ENCODE data around the gene MBNL1.
"Not testable (repeated sequence)": the region's sequence is repeated elsewhere in the genome, so short reads cannot be mapped to it uniquely, and the experiment has no call there.

MBNL1 gene

DNA sequence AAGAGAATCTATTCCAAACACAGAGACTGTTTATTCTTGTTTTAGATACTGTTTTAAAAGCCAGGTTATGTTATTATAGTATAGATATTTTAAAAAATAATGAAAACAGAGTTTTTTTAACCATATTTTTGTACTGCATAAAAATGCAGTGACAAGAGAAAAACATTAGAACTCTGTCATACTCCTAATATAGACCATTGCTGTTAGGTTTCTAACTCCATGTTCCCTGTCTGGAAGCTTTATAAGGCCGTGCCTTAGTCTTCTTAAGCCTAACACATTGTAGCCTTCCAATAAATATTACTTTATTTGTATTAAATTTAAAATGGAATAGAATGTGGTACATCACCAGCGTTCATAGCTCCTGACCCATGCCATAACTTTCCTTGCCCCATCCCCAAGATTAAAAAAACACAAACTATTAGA lies 53.2 kb downstream of the MBNL1 start:
- no peak for DNase-seq

DNA sequence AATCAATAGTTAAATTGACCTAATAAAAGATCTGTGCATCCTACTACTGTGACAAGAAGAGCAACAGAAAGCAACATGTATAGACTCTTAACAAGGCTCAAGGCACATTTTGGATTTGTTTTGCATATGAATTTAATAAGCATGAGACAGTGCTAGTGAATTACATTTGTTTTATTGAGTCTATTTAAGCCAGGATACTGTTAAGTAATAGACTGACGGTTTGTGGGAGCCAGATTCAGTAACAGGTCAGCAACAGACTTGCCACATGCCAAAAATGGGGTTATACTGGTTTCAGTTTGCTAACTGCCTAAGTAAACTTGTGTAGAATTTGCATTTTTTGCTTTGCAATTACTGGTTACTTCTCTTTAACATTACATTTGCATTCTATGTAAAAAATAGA lies 54.0 kb downstream of the MBNL1 start:
- no peak for DNase-seq

DNA sequence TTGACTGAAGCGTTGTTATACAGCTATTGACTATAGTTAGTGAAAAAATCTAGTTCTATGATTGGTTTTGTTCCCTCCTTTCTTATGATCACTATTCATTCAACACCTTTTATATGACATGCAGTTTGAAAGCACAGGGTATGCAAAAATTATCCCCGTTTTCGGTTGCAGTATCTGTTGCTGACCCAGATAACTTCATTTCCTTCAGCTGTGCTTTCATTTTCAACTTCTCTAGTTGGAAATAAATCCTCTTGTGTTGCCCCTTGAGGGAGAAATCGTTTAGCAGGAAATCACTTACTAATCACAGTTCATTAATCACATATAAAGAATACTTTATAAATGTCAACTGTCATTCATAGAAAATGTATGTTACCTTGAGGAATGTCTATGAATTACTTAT lies 55.1 kb downstream of the MBNL1 start:
- DNase-seq: no peak

DNA sequence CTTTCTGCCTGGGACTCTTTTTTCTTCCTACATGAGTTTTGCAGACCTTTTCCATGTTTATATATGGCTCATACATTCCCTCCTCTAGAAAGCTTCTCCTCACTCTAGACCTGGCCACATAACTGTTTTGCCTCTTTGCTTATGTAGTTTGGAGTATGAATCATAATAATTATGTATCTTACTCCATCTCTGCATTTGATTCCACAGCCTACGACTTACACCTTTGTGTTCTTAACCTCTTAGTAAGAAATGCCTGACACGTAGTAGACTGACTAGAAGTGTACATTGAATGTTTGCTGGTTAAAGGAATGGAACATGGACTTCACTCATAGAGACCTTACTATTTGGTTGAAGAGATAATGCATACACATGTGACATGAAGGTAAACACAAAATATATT lies 56.4 kb downstream of the MBNL1 start:
- DNase-seq: no peak

DNA sequence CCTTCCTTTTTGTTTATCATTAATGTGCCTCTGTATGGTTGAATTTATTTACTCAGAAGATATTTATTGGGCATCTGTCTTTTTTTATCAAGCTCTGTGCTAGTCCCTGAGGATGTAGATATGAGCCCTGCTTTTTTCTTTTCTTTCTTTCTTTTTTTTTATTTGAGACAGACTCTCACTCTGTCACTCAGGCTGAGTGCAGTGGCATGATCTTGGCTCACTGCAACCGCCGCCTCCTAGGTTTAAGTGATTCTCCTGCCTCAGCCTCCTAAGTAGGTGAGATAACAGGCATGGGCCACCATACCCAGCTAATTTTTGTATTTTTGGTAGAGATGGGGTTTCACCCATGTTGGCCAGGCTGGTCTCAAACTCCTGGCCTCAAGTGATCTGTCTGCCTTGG lies 58.5 kb downstream of the MBNL1 start:
- no peak for DNase-seq

DNA sequence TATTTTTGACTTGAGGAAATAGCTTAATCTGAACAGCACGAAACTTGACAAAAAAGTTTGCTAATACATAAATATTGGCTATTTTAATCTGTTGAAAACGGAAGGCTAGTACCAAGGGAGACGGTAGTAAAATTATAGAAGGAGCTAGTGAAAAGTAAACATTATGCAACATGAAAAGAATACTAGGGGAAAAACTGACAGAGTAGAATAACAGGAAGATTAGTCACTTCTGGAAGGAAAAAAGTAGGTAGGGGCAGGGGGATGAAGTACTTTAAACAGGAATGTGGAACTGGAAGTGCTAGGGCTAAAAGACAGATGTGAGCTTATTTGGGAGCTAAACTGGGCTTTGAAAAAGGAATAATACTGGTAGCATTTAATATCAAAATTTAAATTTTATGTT lies 60.1 kb downstream of the MBNL1 start:
- DNase-seq: no peak

DNA sequence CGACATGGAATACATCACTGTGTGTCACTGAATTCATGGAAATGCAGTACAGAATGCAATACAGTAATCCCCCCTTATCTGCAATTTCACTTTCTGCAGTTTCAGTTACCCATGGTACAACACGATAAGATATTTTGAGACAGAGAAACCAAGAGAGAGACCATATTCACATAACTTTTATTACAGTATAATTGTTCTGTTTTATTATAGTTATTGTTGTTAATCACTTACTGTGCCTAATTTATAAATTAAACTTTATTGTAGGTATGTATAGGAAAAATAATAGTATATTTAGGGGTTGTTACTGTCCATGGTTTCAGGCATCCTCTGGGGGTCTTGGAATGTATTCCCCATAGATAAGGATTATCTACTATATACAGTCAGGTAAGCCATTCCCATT lies 61.8 kb downstream of the MBNL1 start:
- no peak for DNase-seq

DNA sequence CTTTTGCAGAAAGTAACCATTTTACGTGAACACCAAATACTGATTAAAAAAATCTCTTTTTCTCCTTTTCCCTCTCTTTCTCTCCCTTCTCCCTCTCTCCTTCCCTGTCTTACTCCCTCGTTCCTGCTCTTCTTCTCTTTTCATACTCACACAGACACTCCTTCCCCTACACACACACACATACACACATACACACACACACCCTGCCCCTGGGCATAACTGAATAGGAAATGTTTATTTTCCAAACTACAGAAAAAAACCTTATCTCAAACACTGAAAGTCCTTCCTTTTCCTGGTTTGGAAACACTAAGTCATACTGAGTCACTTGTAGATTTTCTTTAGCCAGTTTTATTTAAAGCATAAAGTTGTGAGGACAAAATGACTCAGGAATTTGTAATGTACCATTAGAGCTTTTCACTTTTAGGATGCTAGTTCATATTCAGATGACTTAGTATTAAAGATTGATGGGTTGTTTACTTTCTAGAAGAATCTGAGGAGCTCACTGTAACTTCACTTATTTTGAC lies 62.4 kb downstream of the MBNL1 start:
- DNase-seq: no peak

DNA sequence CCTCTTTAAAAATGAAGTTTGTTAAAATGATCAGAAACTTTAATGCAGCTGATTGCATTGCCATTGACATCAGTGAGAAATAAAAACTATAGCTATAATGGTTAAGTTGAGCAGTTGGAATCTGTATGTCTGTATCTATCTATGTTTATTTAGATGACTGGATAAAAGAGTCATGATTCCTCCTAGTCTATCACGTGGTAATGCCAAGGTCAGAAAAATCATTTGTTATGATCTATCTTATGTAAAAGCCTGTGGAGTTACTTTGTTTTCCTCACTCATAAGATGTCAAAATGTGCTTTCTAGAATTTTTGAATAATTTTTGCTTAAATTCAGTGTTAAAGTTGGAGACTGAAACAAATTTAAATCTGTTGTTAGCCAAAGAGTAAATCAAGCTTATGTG lies 63.3 kb downstream of the MBNL1 start:
- DNase-seq: no peak

DNA sequence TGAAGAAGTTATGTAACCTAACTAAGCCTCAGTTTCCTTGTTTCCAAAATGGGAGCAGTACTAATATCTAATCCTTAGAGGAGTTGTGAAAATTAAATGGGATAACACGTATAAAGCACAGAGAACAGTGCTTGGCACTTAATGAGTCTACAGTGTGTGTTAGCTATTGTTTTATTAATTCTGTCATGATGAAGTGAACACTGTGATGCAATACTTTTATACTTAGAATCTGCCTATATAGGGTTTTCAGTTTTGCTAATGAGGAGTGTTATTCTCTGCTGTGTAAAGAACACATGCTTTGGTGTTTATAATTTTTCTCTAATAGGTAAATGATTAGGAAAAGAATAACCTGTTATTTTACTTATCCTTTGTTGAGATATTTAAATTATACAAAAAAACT lies 65.2 kb downstream of the MBNL1 start:
- no peak for DNase-seq

DNA sequence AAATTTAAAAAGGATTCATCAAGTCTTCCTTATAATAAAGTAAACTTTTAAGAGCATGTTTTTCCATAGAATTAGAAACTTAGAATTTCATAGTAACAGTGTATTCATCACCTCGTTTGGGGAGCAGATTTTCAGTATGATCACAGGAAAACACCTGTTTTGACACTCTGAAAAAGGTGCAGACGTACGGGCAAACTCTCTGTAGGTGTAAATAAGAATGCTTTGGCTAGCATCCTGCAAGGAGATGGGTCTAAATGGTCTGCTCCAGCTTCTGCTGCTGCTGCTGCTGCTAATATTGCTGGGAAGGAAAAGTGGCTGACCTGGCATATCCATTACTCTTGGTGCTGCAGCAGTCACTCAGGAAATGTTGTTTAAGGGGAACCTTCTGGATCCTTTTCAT lies 66.0 kb downstream of the MBNL1 start:
- no peak for DNase-seq

DNA sequence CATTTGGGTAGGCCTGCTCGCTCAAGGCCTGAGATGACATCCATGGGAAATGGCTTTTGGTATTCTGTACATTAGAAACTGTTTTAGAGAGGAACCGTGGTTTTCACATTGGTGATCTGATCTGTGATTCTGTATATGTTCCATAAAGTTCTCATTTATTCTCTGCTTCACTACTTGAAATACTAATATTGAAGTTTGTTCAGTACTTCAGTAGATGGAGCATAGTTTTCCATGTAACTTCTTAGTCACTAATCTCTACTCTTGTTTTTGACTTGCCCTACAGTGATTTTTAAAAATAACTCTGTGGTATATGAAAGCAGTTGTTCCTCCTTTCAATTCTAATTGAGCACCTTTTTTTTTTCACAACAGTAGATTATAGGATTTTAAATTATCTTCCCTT lies 66.5 kb downstream of the MBNL1 start:
- DNase-seq: no peak

DNA sequence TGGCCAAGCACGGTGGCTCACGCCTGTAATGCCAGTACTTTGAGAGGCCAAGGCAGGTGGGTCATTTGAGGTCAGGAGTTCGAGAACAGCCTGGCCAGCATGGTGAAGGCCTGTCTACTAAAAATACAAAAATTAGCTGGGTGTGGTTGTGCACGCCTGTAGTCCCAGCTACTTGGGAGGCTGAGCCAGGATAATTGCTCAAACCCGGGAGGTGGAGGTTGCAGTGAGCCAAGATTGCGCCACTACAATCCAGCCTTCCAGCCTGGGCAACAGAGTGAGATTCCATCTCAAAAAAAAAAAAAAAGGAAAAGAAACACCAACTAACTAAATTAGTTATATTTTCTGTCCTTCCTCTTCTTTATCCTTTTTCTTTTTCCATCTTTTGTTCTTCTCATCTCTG lies 68.6 kb downstream of the MBNL1 start:
- DNase-seq: not testable (repeated sequence)

DNA sequence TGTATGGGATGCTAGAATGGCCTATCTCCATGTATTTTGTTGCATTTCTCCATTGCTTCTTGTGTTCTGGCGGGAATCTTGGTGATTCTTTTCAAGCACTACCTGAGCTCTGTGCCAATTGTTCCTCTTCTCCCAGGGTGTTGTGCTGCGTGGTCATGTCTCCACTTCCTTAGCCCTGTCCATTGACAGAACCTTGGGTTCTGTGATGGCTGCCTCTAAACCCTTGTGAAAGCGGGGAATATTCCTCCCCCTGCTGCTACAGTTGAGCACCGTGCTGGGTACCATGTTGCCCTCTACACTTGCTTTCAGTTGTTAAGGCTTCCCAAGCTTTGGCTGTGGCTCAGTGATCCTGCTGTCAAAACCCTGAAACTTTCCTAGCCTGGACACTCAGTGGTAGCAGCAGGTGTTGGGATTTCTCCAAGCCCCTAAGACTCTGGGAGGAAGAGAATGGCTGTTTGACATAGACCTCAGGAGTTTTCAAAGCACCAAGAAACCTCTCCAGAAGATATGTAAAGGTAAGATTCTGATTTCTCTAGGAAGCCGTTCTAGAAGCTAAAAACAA lies 69.5 kb downstream of the MBNL1 start:
- DNase-seq: no peak

DNA sequence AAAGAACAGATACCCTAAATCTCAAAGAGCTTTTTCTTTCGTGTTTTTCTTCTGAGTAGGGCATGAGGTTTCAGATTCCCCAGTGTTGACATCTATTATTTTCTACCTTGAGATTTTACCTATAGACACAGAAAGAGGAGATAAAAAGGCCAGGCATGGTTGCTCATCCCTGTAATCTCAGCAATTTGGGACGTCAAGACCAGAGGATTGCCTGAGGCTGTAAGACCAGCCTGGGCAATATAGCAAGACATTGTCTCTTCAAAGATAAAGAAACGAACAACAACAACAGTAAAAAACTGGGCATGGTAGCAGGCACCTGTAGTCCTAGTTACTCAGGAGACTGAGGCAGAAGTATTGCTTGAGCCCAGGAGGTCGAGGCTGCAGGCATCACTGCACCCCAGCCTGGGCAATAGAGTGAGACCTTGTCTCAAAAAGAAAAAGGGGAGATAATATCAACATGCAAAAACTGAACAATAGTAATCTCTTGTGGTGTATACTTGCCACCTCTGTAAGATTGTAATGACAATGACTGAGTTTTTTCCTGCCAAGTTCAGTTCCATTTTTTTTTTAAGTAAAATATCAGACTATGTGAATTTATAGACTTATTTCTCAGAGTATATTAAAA lies 71.3 kb downstream of the MBNL1 start:
- no peak for DNase-seq

DNA sequence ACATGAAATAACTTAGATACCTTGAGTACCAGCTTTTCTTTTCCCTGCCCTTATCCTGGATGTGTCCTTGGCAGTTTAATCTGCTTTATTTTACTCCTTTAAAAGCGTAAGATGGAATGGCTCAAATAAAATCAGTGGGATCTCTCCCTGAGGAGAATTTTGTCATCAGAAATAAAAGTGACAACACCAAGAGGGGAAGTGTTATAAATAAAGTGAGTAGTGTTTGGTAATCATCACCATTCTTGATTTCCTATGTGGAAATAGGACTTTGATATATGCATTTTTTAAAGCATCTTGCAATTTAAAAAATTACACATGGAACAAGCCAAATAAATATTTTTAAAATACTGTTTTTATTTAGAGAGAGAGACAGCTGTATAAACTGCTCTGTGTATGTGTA lies 76.5 kb downstream of the MBNL1 start:
- DNase-seq: no peak

DNA sequence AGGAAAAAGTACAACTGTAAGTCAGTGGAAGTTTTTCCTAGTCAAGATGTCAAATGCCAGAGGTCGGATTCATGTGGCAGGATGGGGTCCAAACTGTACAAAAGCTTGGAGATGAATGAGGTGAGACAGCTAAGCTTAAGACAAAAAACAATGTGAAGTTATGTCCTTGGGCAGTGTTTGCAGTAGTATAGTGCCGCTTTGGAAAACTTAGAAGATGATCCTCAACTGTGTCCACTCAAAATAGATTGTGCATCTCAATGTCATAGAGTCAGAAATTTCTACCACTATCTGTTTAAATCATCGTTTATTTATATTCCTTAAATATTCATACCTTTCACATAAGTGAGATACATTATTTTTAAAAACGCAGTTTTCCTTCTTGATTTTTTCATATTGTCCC lies 77.3 kb downstream of the MBNL1 start:
- no peak for DNase-seq

DNA sequence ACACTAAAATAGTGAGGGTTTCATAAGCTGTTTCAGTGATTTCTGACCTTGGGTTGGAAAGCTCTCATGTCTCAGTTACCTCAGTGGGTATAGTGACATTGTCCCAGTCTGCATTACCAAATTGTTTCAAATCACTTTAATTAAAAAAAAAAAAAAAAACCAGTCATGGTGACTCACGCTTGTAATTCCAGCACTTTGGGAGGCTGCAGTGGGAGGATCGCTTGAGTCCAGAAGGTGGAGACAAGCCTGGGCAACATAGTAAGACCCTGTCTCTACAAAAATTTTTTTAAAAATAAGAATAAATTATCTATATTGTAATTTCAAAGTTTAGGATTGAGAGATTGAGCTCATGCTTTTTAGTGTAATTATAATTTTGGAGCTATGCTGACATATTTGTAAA lies 78.0 kb downstream of the MBNL1 start:
- no peak for DNase-seq

DNA sequence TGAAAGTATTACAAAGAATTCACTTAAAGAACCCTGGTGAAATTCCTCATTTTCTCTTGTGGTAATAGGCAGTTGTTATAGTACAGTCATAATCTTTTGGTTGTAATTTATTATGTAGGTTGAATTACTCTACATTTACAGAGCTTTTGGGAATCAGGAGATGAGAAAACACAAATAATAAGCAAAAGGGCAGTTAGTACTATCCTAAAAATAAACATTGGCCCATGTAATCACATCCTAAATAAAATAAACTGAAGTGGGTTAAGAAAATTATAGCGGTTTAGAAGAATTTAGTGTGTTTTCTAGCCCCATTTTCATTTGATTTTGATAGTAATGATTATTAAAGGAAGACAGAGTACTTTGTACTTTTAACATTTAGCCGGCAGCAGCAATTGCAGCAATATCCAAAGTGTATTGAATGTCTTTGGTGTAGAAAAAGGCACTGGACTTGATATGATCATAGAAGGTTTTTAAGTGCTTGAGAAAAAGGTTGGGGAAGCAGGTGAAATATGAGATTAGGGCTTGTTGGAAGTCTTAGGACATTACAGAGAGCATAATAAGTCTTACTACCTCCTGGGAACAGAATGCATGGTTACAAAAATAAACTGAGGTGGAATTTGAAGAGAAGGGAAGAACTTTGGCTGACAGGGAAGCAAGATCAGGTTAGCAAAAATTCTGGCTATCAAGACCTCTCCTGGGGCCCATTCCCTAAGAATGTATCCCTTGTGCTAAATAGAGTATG lies 79.9 kb downstream of the MBNL1 start:
- DNase-seq: no peak

DNA sequence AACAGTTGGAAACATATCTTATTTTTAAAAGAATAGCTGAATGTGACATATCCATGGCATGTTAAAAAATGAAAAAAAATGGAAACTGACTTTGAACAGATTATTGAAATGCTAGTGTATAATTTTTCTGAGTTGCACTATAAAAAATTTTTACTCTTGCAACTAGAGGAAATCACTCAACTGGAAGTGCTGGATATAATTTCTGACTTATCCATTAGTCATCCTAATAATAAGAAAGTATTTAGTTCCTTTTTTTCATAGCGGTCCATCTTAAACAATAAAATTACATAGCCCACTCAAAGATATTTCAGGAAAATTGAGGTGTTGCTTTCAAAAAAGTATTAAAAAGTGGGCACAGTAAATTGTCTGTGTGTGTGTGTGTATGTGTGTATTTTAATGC lies 80.7 kb downstream of the MBNL1 start:
- no peak for DNase-seq

DNA sequence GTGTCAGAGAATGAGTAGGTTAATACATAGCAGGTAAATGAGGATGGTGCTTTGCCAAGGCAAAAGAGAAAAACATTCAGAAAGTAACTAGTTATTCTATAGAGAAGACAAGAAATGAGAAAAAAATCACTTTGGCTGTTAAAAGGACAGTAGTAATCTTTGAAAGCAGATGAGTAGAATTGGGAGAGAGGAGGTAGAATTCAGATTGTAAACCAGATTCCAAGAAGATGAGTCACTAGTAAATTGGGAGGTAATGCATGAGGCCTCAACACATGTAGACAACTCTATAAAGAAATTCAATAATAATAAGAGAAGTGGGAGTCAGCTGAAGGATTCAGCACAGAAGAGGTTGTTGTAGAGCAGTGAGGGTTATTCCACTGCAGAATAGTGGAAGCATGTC lies 81.4 kb downstream of the MBNL1 start:
- no peak for DNase-seq

DNA sequence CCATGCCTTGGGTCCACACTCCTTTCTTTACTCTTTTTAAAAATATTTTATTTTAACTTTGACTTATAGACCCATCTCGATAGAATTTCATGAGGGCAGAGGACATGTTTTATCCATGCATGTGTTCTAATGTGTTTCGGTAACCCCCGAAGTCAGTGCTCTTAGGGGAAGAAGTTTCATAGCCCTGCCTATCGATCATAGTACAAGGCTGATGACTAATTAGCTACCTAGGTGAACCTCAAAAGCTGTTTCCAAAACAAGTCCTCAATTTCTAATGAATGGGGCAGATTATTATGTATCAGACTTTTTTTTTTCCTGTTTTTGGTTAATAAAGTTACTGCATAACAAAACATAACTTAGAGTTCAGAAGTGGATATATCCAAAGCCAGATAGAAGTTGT lies 82.0 kb downstream of the MBNL1 start:
- DNase-seq: no peak

DNA sequence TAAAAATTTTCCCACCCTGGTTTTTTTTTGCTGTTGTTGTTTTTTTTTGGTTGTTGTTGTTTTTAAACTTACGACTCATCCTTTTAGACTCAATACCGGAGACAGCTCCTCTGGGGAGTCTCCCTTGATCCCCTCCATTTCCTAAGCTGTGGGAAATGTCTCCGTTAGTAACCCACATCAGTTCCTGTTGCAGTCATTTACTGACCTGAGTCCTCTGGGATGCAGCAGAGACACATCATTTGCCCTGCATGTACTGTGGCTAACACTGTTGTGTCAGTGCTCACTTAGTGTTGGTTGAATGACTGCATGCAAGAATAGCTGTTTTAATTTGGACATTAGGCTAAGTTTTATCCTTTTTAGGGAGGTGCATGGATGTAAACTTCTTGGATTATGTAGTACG lies 83.8 kb downstream of the MBNL1 start:
- DNase-seq: no peak

DNA sequence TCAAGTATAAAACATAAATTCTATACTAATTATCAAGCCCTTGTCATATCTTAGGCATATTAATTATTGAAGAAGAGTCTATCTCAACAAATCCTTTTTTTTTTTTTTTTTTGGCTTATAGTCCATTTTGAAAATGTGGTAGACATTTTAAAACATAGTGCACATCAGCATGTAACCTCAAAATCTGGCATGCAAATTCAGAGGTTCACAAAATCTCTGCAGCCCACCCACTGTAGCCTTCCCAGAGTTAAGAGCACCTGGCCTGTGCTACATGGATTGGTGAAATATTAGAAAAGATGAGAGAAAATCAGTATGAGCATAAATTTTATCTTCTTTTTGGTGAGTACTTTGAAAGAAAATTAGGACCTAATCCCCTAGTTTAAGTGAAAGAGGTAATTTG lies 84.8 kb downstream of the MBNL1 start:
- DNase-seq: no peak

Data from NCI-H1105 treated with DMSO at 0.1 percent for 48 hours (cell line).